Transverse colon (tissue), 3 donors: ENCODE data around the gene CSTB.

Source experiments
- CTCF ChIP-seq, 5 experiments: fragments of 200-600 bp in 3 of 5; fragments of 450-650 bp in 2 of 5; sonication (generic) in 3 of 5; IDR thresholded peaks; 1 replicate in 2 of 5; 2 replicates in 3 of 5; pipeline ENCODE4 v1.5.1; 2016 to 2017; ENCODE audit warnings: antibody characterized with exemption in 5 of 5, inconsistent platforms in 3 of 5, mild to moderate bottlenecking in 2 of 5, moderate library complexity in 1 of 5
- POLR2A ChIP-seq: fragments of 450-650 bp; IDR thresholded peaks from one replicate; pipeline ENCODE4 v1.6.1; 2016; ENCODE audit warnings: antibody characterized with exemption, mild to moderate bottlenecking, moderate library complexity

GRCh38 chr21:43739621-43740435 is 36.3 kb downstream of the CSTB start:
- no peak for TF ChIP-seq POLR2A
- no peak for TF ChIP-seq CTCF (IDR thresholded peaks at IDR 0.05)
